Skin epidermis (tissue), 12 donors: ENCODE measurements around the gene ATP13A2.

Experiments
- H3K27ac ChIP-seq, 21 experiments: fragments of 200-600 bp; sonication (generic) in 11 of 21; one replicate each; pipeline ENCODE4 v1.5.0; 2020; ENCODE audit warnings: mild to moderate bottlenecking in 3 of 21, inconsistent platforms in 2 of 21, moderate library complexity in 2 of 21
- H3K4me3 ChIP-seq, 7 experiments: fragments of 200-600 bp; sonication (generic) in 2 of 7; one replicate each; pipeline ENCODE4 v1.5.0; 2020; ENCODE audit warnings: inconsistent platforms in 2 of 7, mild to moderate bottlenecking in 2 of 7, moderate library complexity in 1 of 7

ATP13A2 gene, protein sequence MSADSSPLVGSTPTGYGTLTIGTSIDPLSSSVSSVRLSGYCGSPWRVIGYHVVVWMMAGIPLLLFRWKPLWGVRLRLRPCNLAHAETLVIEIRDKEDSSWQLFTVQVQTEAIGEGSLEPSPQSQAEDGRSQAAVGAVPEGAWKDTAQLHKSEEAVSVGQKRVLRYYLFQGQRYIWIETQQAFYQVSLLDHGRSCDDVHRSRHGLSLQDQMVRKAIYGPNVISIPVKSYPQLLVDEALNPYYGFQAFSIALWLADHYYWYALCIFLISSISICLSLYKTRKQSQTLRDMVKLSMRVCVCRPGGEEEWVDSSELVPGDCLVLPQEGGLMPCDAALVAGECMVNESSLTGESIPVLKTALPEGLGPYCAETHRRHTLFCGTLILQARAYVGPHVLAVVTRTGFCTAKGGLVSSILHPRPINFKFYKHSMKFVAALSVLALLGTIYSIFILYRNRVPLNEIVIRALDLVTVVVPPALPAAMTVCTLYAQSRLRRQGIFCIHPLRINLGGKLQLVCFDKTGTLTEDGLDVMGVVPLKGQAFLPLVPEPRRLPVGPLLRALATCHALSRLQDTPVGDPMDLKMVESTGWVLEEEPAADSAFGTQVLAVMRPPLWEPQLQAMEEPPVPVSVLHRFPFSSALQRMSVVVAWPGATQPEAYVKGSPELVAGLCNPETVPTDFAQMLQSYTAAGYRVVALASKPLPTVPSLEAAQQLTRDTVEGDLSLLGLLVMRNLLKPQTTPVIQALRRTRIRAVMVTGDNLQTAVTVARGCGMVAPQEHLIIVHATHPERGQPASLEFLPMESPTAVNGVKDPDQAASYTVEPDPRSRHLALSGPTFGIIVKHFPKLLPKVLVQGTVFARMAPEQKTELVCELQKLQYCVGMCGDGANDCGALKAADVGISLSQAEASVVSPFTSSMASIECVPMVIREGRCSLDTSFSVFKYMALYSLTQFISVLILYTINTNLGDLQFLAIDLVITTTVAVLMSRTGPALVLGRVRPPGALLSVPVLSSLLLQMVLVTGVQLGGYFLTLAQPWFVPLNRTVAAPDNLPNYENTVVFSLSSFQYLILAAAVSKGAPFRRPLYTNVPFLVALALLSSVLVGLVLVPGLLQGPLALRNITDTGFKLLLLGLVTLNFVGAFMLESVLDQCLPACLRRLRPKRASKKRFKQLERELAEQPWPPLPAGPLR

GRCh38 chr1:17011439-17012307 is at the start of gene ATP13A2:
TSS of gene ATP13A2 (minus strand) at chr1:17011928. CDS start at chr1:17011738, 190 bp downstream.
- peak within 1 kb of the TSS in 19 of 21 experiments; percentile 26 to 83 (median 72) for H3K27ac ChIP-seq

DNA sequence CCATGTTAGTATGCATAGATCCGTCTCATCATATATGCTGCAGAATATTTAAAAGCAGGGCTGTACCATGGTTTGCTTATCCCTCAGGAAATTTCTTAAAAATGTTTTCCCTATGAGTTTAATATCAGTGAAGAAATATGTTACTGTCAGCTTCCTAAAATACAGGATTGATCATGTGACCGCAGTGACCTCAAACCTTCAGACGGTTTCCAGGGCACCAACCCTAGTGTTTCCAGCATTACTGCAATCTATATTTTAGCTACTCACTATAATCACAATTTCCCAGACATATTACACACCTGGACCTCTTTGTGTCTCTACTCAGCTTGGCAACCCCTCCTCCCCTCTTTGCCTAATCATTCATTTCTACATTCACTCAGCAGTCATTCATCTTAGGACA is 49.8 kb upstream of the ATP13A2 start:
- Histone ChIP-seq H3K4me3 (no peak overlapping the region), H3K27ac (no peak overlapping the region)

More at GRCh38 chr1:17011439-17012307, at the start of gene ATP13A2:
- peak within 1 kb of the TSS; percentile 56 to 91 (median 81) for H3K4me3 ChIP-seq

GRCh38 chr1:17060306-17060749 is 48.6 kb upstream of the ATP13A2 start:
- Histone ChIP-seq H3K27ac (no peak overlapping the region), H3K4me3 (no peak overlapping the region)

DNA sequence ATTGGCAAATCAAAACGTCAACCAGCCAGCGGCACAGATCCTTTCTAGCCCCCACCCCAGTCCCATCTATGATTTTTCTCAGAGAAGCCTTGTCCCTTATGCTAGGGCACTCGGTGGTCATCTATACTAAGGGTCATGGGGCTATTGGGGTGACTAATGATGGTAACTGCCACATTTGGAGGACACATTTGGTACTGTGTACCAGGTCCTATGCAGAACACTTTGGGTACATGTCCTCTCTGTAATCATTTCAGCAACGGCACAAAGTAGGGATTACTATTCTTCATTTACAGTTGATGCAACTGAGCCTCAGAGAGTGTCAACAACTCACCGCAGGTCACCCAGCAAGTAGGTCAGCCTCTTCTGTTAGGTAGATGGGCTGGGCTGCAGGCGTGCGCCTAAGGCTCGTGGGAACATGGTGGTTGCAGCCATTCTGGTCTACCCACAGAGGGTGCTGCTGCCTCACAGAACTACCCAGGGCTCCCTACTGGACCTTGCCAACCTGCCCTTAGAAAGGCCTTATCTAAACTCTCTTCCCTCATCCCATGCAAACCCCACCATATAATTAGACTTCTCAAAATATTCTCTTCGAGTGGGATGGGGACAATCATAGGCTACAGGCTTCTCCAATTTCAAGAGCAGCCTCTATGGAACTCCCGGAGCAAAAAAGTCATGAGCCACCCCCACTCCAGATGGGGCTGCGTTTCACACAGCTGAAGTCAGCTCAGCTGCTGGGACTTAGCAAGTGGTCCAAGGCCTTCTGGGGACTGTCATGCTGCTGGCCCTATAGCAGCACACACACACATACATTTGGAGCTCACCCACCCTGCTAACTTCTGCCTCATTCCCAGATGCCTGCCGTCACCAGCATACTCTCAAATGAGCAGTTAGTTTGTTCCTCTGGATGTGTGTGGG is 47.9 kb upstream of the ATP13A2 start:
- H3K4me3 ChIP-seq = no peak overlapping the region
- H3K27ac ChIP-seq = no peak overlapping the region

DNA sequence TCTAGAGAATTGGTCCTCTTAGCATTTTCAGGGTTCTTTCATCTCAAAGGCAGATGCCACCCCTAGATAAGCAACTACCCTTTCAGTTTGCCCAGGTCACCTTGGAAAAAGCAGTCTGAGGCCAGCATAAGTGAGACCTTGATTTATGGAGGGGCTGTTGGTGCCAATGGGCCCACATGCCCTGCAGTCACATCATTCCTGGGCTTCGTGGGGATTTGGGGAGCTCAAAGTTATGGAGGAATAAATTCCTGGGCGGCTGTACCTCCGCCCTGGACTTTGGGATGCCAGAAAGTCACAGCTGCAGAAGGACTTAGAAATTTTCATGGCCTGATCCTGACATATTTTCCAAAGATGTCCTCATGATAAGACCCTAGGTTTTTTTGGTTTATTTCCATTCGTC is 44.8 kb upstream of the ATP13A2 start:
- Histone ChIP-seq H3K27ac (no peak overlapping the region), H3K4me3 (no peak overlapping the region)

GRCh38 chr1:17055801-17056200 is 44.1 kb upstream of the ATP13A2 start:
- Histone ChIP-seq H3K4me3 (no peak overlapping the region), H3K27ac (no peak overlapping the region)

- H3K27ac ChIP-seq = peak within 1 kb of the TSS in 20 of 21 experiments; percentile 62 to 91 (median 78)
- peak within 1 kb of the TSS; percentile 53 to 95 (median 69) for H3K4me3 ChIP-seq
Measured at GRCh38 chr1:17053685-17054410, 42.1 kb upstream of the ATP13A2 start, which contains the start of gene SDHB. TSS of gene SDHB (minus strand) at chr1:17054032. CDS start at chr1:17054019, 13 bp downstream.

DNA sequence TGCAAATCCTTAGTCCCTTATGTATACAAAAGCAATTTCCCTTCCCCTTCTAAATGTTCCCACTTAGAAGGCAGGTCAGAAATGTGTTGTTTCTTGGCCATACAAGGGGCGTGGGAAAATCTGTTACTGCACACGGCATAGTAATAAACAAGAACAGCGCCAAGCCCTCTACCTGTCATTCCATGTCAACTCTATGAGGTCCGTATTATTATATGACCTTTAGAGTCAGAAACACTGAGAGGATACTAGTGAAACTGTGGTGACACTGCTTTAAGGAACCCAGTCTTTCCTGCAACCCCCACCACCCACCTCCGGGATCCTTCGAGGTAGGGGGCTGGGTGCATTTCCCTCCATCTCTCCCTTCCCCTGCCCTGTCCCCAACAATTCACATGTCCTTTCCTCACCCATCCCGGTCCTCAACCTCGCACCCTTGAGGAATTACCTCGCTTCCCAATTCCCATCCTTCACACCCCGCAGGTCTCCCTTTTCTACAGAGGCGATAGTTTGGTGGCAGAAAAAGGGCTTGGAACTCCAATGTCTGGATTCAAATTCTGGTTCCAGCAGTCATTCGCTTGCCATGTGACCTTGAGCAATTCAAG is 41.5 kb upstream of the ATP13A2 start:
- Histone ChIP-seq H3K27ac (peak overlapping the region in 20 of 21 experiments; percentile 62 to 91 (median 78)), H3K4me3 (peak overlapping the region; percentile 53 to 95 (median 69))

DNA sequence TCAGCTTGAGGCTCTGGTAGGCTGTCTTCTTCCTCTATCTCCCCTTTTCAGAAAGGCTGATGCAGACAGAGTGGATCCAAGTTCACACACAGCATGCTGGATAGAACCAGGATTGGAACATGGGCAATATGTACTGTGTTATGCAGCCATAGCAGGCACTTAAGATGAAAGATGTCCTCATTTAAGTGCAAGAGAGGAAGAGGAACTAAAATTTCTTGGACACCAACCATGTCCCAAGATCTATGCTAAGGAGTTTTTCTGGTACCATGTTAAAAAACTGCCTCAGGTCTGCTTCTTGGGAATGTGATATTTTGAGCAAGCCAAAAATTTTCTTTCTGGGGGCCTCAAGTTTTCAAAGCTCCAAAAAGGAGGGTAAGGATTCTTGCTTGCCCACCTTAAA is 40.9 kb upstream of the ATP13A2 start:
- Histone ChIP-seq H3K4me3 (peak overlapping the region in 3 of 7 experiments; percentile 53 to 91 (median 59)), H3K27ac (peak overlapping the region in 5 of 21 experiments; percentile 77 to 86 (median 83))

GRCh38 chr1:17052038-17052437 is 40.3 kb upstream of the ATP13A2 start:
- no peak overlapping the region for H3K27ac ChIP-seq
- no peak overlapping the region for H3K4me3 ChIP-seq

GRCh38 chr1:17047924-17048323 is 36.2 kb upstream of the ATP13A2 start:
- H3K27ac ChIP-seq = no peak overlapping the region
- no peak overlapping the region for H3K4me3 ChIP-seq

DNA sequence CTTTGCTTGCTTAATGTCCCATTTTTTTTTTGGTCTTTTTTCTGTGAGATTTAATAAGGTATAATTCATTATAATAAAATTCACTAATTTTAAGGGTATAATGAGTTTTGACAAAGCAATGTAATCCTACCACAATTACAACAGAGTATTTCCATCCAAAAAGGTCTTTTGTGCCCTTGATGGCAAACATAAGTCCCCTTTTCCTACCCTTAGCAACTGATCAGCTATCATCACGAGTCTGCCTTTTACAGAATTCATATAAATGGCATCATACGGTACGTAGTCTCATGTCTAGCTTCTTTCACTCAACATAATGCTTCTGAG is 34.6 kb upstream of the ATP13A2 start:
- no peak overlapping the region for H3K27ac ChIP-seq
- no peak overlapping the region for H3K4me3 ChIP-seq

GRCh38 chr1:17045634-17046333 is 34.1 kb upstream of the ATP13A2 start:
- H3K4me3 ChIP-seq = no peak overlapping the region
- peak overlapping the region in 4 of 21 experiments; percentile 14 to 42 (median 34) for H3K27ac ChIP-seq

GRCh38 chr1:17045150-17045549 is 33.4 kb upstream of the ATP13A2 start:
- Histone ChIP-seq H3K4me3 (no peak overlapping the region), H3K27ac (peak overlapping the region in 4 of 21 experiments; percentile 14 to 42 (median 34))

GRCh38 chr1:17043676-17044075 is 31.9 kb upstream of the ATP13A2 start:
- H3K27ac ChIP-seq = no peak overlapping the region

GRCh38 chr1:17040135-17040534 is 28.4 kb upstream of the ATP13A2 start:
- H3K4me3 ChIP-seq = no peak overlapping the region
- no peak overlapping the region for H3K27ac ChIP-seq

More at GRCh38 chr1:17043676-17044075, 31.9 kb upstream of the ATP13A2 start:
- no peak overlapping the region for H3K4me3 ChIP-seq
